ENCODE measurements around the gene BBC3. TPM values are rescaled to one million over a fixed set of nuclear protein-coding genes. Genes with fewer than 3 reads are reported as not detected.

Gene BBC3
- polyA plus RNA-seq, 1 donor from 2014 or later, result 5.1 TPM

GRCh38 chr19:47172666-47173455 is 58.1 kb downstream of the BBC3 start:
- H3K4me3 Mint-ChIP-seq, result no peak overlapping the region
- no peaks in the 10 kb centered on the region for H3K9me3 Mint-ChIP-seq
- H3K27me3 Mint-ChIP-seq, result no peaks in the 10 kb centered on the region
- peaks cover 12% of the 10 kb centered on the region for H3K36me3 Mint-ChIP-seq
- H3K4me1 Mint-ChIP-seq, result peaks cover 0 to 8% (median 0%) of the 10 kb centered on the region in 3 donors
- peak overlapping the region in 1 of 3 donors; percentile 77 for H3K27ac Mint-ChIP-seq

Other genes starting within 250 kb of the BBC3 start
- gene NPAS1, start 211.4 kb downstream of the BBC3 start, polyA plus RNA-seq, result 1.0 TPM
- gene TMEM160, start 182.6 kb downstream of the BBC3 start, polyA plus RNA-seq, result 144 TPM
- 3.5 TPM for gene ZC3H4, start 117.4 kb downstream of the BBC3 start, polyA plus RNA-seq
- 77.7 TPM for gene SAE1, start 100.4 kb downstream of the BBC3 start, polyA plus RNA-seq
- gene CCDC9, start 25.3 kb upstream of the BBC3 start, polyA plus RNA-seq, result 16.0 TPM
- gene INAFM1, start 43.7 kb upstream of the BBC3 start, polyA plus RNA-seq, result 2.3 TPM
- 0.30 TPM for gene C5AR1, start 78.7 kb upstream of the BBC3 start, polyA plus RNA-seq
- gene C5AR2, start 101.0 kb upstream of the BBC3 start, polyA plus RNA-seq, result 0.06 TPM
- gene DHX34, start 118.1 kb upstream of the BBC3 start, polyA plus RNA-seq, result 13.3 TPM
- gene MEIS3, start 188.3 kb upstream of the BBC3 start, polyA plus RNA-seq, result not detected
- not detected for gene SLC8A2, start 240.7 kb upstream of the BBC3 start, polyA plus RNA-seq